HEK293 (cell line): ENCODE results near the gene AATF.

Experiments used
- CTCF ChIA-PET: fragments of 350-600 bp; formaldehyde crosslinking; extraction: SDS; loops from one replicate; lab custom pipeline; 2021; ENCODE audit warnings: antibody characterized with exemption; lab: Yijun Ruan, JAX
- POLR2A ChIA-PET: fragments of 300-600 bp; formaldehyde crosslinking; extraction: SDS; loops from one replicate; lab custom pipeline; 2020; ENCODE audit warnings: antibody characterized with exemption, inconsistent platforms; lab: Yijun Ruan, JAX
- H3K27ac ChIP-seq: fragments of 200-500 bp; sonication (Bioruptor generic); 2 replicates; pipeline ENCODE4 v1.5.1; 2014; ENCODE audit warnings: low read depth, low read length, control low read depth, inconsistent platforms; ENCODE audit errors: extremely low read depth
- H3K36me3 ChIP-seq, 2 experiments: fragments of 200-500 bp in 1 of 2; sonication (Bioruptor generic) in 1 of 2; 1 replicate in 1 of 2; 2 replicates in 1 of 2; pipeline ENCODE4 v1.5.1; 2014 to 2017; ENCODE audit warnings: inconsistent platforms in 2 of 2, low read length in 2 of 2; ENCODE audit not compliant: control insufficient read depth in 2 of 2, insufficient read depth in 1 of 2
- H3K4me1 ChIP-seq: fragments of 200-500 bp; sonication (Bioruptor generic); 2 replicates; pipeline ENCODE4 v1.5.1; 2014; ENCODE audit warnings: mild to moderate bottlenecking, low read length, inconsistent platforms; ENCODE audit not compliant: control insufficient read depth, insufficient read depth
- H3K4me3 ChIP-seq: 2 replicates; pipeline ENCODE4 v1.5.1; 2011; ENCODE audit warnings: low read depth, mild to moderate bottlenecking, control low read depth, low read length, moderate library complexity
- H3K9me3 ChIP-seq: fragments of 200-500 bp; sonication (Bioruptor generic); 2 replicates; pipeline ENCODE4 v1.5.1; 2014; ENCODE audit warnings: low read depth, low read length, inconsistent platforms; ENCODE audit not compliant: control insufficient read depth, insufficient read depth
- MEIS1 ChIP-seq: sonication (generic); formaldehyde crosslinking; IDR thresholded peaks from 2 replicates; pipeline ENCODE4 v1.8.1; 2022; ENCODE audit warnings: missing genetic modification reagents, mild to moderate bottlenecking, borderline replicate concordance
- SALL2 ChIP-seq: fragments of 450-650 bp; formaldehyde crosslinking; IDR thresholded peaks from 2 replicates; pipeline ENCODE4 v1.5.0; 2017; ENCODE audit warnings: missing biosample characterization, mild to moderate bottlenecking, missing genetic modification characterization, borderline replicate concordance
- SCRT1 ChIP-seq: fragments of 450-650 bp; formaldehyde crosslinking; IDR thresholded peaks from 2 replicates; pipeline ENCODE4 v1.5.1; 2016; ENCODE audit warnings: missing biosample characterization, missing genetic modification characterization, borderline replicate concordance
- SP3 ChIP-seq: fragments of 450-650 bp; formaldehyde crosslinking; IDR thresholded peaks from 2 replicates; pipeline ENCODE4 v1.5.1; 2016; ENCODE audit warnings: missing biosample characterization, missing genetic modification characterization
- ZFP37 ChIP-seq: fragments of 450-650 bp; formaldehyde crosslinking; IDR thresholded peaks from 2 replicates; pipeline ENCODE4 v1.5.1; 2016; ENCODE audit warnings: missing biosample characterization, missing genetic modification characterization
- ZNF121 ChIP-seq: fragments of 450-650 bp; formaldehyde crosslinking; IDR thresholded peaks from 2 replicates; pipeline ENCODE4 v1.5.1; 2016; ENCODE audit warnings: missing biosample characterization, missing genetic modification characterization
- ZNF16 ChIP-seq: fragments of 450-650 bp; formaldehyde crosslinking; IDR thresholded peaks from 2 replicates; pipeline ENCODE4 v1.5.1; 2016; ENCODE audit warnings: low read depth, missing biosample characterization, missing genetic modification characterization
- ZNF292 ChIP-seq: fragments of 450-650 bp; formaldehyde crosslinking; IDR thresholded peaks from 2 replicates; pipeline ENCODE4 v1.5.1; 2016; ENCODE audit warnings: low read depth, missing biosample characterization, missing genetic modification characterization, borderline replicate concordance
- ZNF558 ChIP-seq: fragments of 450-650 bp; formaldehyde crosslinking; IDR thresholded peaks from 2 replicates; pipeline ENCODE4 v1.5.1; 2016; ENCODE audit warnings: missing biosample characterization, missing genetic modification characterization
- ZNF701 ChIP-seq: fragments of 450-650 bp; formaldehyde crosslinking; IDR thresholded peaks from 2 replicates; pipeline ENCODE4 v1.5.1; 2016; ENCODE audit warnings: missing biosample characterization, missing genetic modification characterization
- ZNF837 ChIP-seq: fragments of 450-650 bp; formaldehyde crosslinking; IDR thresholded peaks from 2 replicates; pipeline ENCODE4 v1.5.1; 2016; ENCODE audit warnings: missing biosample characterization, missing genetic modification characterization
- TF ChIP-seq, protein P1 (sequence below): fragments of 450-650 bp; formaldehyde crosslinking; IDR thresholded peaks from 2 replicates; pipeline ENCODE4 v1.5.1; 2017; ENCODE audit warnings: missing biosample characterization, mild to moderate bottlenecking, missing genetic modification characterization, moderate library complexity
- TF ChIP-seq, protein P2 (sequence below): fragments of 450-650 bp; formaldehyde crosslinking; IDR thresholded peaks from 2 replicates; pipeline ENCODE4 v1.5.1; 2017; ENCODE audit warnings: missing biosample characterization, missing genetic modification characterization
- TF ChIP-seq, protein P3 (sequence below): fragments of 450-650 bp; formaldehyde crosslinking; conservative IDR thresholded peaks from 2 replicates; pipeline ENCODE4 v1.5.1; 2016; ENCODE audit warnings: low read depth, missing biosample characterization, missing genetic modification characterization

AATF gene

DNA sequence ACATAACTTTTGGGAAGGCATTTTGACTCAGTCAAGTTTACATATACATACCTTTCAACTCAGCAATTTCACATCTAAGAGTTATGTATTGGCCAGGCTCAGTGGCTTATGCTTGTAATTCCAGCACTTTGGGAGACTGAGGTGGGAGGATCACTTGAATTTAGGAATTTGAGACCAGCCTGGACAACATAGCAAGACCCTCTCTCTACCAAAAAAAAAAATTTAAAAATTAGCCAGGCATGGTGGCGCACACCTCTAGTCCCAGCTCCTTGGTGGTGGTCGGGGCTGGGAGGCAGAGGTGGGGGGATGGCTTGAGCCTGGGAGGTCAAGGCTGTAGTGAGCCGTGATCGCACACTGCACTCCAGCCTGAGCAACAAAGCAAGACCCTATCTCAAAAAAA, 79.3 kb downstream of the AATF start:
- ChIA-PET CTCF (interaction anchor here (0.7 to 1.9 kb wide), 4 partner anchors 20 to 483 kb away, joined by 3 to 8 read pairs (median 4); no protein-coding TSS in a partner anchor), POLR2A (no interaction called here)
- H3K27ac ChIP-seq = no peak overlapping the region
- H3K4me1 ChIP-seq = no peaks in the 10 kb centered on the region
- H3K4me3 ChIP-seq = no peak overlapping the region
- peaks cover 13 to 34% of the 10 kb centered on the region in 2 experiments; a peak in 2 of 3 replicates for H3K36me3 ChIP-seq
- H3K9me3 ChIP-seq = no peaks in the 10 kb centered on the region
- TF ChIP-seq ZNF121 (tag by site-specific recombination) = peak; percentile 74
- TF ChIP-seq ZFP37 = no peak

DNA sequence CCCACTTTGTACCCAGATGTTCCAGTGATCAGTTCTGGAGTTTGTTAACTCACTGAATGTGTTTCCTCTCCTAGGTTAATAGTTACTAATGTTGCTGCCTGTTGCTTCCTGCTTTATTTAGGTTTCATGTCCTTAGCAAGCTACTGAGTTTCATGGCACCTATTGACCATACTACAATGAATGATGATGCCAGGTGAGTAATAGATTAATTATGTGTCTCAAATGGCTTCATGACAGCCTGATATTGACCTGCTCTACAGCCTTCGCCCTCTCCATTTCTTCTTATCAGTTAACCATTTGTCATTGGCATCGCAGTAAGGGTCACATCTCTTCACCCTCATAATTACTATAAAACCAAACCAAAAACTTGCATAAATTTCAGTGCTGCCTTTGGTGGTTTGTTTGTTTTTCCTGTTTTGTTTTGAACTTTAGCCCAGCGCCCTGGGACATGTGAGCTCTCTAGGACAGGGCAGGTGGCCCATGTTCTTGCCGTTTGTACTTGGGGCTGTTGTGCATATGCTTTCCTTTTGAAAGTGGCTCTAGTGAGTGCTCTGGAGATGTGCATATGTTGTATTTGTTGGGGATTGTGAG, 82.8 kb downstream of the AATF start:
- ChIA-PET POLR2A (no interaction called here), CTCF (interaction anchor here (0.6 kb wide), 2 partner anchors 467 to 908 kb away, joined by 3 to 5 read pairs; no protein-coding TSS in a partner anchor)
- no peaks in the 10 kb centered on the region for H3K9me3 ChIP-seq
- no peaks in the 10 kb centered on the region for H3K4me1 ChIP-seq
- H3K36me3 ChIP-seq = peaks cover 12 to 29% of the 10 kb centered on the region in 2 experiments
- no peak overlapping the region for H3K27ac ChIP-seq
- TF ChIP-seq, protein P1, sequence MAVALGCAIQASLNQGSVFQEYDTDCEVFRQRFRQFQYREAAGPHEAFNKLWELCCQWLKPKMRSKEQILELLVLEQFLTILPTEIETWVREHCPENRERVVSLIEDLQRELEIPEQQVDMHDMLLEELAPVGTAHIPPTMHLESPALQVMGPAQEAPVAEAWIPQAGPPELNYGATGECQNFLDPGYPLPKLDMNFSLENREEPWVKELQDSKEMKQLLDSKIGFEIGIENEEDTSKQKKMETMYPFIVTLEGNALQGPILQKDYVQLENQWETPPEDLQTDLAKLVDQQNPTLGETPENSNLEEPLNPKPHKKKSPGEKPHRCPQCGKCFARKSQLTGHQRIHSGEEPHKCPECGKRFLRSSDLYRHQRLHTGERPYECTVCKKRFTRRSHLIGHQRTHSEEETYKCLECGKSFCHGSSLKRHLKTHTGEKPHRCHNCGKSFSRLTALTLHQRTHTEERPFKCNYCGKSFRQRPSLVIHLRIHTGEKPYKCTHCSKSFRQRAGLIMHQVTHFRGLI = no peak
- TF ChIP-seq SALL2 = no peak
- TF ChIP-seq ZNF837 = no peak
- TF ChIP-seq, protein P2, sequence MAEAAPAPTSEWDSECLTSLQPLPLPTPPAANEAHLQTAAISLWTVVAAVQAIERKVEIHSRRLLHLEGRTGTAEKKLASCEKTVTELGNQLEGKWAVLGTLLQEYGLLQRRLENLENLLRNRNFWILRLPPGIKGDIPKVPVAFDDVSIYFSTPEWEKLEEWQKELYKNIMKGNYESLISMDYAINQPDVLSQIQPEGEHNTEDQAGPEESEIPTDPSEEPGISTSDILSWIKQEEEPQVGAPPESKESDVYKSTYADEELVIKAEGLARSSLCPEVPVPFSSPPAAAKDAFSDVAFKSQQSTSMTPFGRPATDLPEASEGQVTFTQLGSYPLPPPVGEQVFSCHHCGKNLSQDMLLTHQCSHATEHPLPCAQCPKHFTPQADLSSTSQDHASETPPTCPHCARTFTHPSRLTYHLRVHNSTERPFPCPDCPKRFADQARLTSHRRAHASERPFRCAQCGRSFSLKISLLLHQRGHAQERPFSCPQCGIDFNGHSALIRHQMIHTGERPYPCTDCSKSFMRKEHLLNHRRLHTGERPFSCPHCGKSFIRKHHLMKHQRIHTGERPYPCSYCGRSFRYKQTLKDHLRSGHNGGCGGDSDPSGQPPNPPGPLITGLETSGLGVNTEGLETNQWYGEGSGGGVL (tag by site-specific recombination) = no peak
- TF ChIP-seq ZNF121 (tag by site-specific recombination) = no peak
- no peak for TF ChIP-seq SCRT1 (tag by site-specific recombination)
- TF ChIP-seq ZNF701 = no peak
- TF ChIP-seq, protein P3, sequence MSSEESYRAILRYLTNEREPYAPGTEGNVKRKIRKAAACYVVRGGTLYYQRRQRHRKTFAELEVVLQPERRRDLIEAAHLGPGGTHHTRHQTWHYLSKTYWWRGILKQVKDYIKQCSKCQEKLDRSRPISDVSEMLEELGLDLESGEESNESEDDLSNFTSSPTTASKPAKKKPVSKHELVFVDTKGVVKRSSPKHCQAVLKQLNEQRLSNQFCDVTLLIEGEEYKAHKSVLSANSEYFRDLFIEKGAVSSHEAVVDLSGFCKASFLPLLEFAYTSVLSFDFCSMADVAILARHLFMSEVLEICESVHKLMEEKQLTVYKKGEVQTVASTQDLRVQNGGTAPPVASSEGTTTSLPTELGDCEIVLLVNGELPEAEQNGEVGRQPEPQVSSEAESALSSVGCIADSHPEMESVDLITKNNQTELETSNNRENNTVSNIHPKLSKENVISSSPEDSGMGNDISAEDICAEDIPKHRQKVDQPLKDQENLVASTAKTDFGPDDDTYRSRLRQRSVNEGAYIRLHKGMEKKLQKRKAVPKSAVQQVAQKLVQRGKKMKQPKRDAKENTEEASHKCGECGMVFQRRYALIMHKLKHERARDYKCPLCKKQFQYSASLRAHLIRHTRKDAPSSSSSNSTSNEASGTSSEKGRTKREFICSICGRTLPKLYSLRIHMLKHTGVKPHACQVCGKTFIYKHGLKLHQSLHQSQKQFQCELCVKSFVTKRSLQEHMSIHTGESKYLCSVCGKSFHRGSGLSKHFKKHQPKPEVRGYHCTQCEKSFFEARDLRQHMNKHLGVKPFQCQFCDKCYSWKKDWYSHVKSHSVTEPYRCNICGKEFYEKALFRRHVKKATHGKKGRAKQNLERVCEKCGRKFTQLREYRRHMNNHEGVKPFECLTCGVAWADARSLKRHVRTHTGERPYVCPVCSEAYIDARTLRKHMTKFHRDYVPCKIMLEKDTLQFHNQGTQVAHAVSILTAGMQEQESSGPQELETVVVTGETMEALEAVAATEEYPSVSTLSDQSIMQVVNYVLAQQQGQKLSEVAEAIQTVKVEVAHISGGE (tag by site-specific recombination) = no peak
- no peak for TF ChIP-seq ZNF16 (tag by site-specific recombination)
- no peak for TF ChIP-seq ZNF292 (tag by site-specific recombination)
- TF ChIP-seq MEIS1 (CRISPR knock-in tag) = no peak
- TF ChIP-seq ZNF558 (tag by site-specific recombination) = no peak
- no peak for TF ChIP-seq SP3 (tag by site-specific recombination)
- no peak overlapping the region for H3K4me3 ChIP-seq
